ENCODE results near the gene CXorf65.
A peak's percentile ranks its signal among the peaks of the same experiment; 100 is the strongest.

The CXorf65 gene

DNA sequence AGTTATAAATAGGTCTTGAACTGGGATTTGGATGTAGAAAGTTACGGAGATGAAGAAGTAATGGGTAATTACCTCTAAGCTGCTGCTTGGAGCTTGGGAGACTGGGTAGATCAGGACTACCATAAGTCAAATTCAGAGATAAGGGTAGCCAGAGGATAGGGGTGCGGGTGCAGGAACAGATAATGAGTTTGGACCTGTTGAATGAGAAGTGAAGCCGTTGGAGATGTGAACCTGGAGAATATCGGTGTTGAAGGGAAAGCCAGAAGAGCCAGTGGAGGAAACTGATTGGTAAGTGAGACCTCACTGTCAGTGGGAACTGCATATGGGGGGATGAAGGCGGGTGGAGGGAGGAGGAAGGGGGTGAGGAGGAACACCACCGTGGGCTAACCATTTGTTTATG, 11.5 kb downstream of the CXorf65 start:
- TF ChIP-seq CTCF (IDR thresholded peaks at IDR 0.05; ENCODE audit: control insufficient read depth, insufficient read depth, low read depth, low read length, missing control alignments): no peak
- no peak for DNase-seq (ENCODE audit: low read depth)

GRCh38 chrX:71091263-71091662, 15.3 kb downstream of the CXorf65 start:
- no peak for TF ChIP-seq CTCF (IDR thresholded peaks at IDR 0.05; ENCODE audit: control insufficient read depth, insufficient read depth, low read depth, low read length, missing control alignments)
- DNase-seq (ENCODE audit: low read depth): no peak
- no peak overlapping the region for H3K4me3 ChIP-seq (ENCODE audit: control insufficient read depth, low read depth, low read length)

More for the DNA sequence above, 11.5 kb downstream of the CXorf65 start:
- peak overlapping the region; percentile 42 for H3K4me3 ChIP-seq (ENCODE audit: control insufficient read depth, low read depth, low read length)

DNA sequence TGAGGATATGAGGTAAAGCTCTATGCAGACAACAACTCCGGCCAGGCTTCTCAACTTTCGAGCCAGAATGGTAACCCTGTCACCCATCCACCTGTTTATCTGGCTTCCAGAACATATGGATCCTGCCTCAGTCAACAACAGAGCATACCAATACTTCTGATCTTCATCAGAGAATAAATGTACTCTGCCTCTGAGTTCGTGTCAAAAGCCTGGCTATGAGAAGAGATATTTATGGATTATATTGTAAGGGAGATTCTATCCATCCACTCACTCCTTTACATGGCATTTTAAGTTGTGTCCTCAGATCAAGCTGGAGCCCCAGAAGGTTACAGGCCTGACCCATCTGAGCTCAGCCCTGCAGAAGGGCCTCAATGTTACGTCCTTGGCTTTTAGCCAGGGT, 20.6 kb downstream of the CXorf65 start:
- no peak for TF ChIP-seq CTCF (IDR thresholded peaks at IDR 0.05; ENCODE audit: control insufficient read depth, insufficient read depth, low read depth, low read length, missing control alignments)
- H3K4me3 ChIP-seq (ENCODE audit: control insufficient read depth, low read depth, low read length): no peak overlapping the region
- DNase-seq (ENCODE audit: low read depth): no peak

DNA sequence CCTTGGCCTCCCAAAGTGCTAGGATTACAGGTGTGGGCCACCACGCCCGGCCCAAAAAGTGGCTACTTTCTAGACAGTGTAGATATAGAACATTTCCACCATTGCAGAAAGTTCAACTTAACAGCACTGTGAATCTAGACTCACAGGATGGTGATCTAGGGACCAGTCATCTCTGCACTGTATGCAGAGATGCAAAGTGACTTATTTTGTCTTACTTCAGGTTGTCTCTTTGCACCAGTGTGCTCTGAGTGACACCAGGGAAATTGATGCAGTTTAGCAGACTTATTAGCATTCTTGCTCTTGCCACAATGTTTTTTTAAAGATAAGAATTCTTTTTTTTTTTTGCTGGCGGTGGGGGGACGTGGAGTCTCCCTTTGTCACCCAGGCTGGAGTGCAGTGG, 23.7 kb downstream of the CXorf65 start:
- no peak for DNase-seq (ENCODE audit: low read depth)
- no peak for TF ChIP-seq CTCF (IDR thresholded peaks at IDR 0.05; ENCODE audit: control insufficient read depth, insufficient read depth, low read depth, low read length, missing control alignments)
- no peak overlapping the region for H3K4me3 ChIP-seq (ENCODE audit: control insufficient read depth, low read depth, low read length)

GRCh38 chrX:71082124-71082647, 24.4 kb downstream of the CXorf65 start:
- DNase-seq (ENCODE audit: low read depth): no peak
- no peak for TF ChIP-seq CTCF (IDR thresholded peaks at IDR 0.05; ENCODE audit: control insufficient read depth, insufficient read depth, low read depth, low read length, missing control alignments)
- no peak overlapping the region for H3K4me3 ChIP-seq (ENCODE audit: control insufficient read depth, low read depth, low read length)

- DNase-seq (ENCODE audit: low read depth): no peak
- TF ChIP-seq CTCF (IDR thresholded peaks at IDR 0.05; ENCODE audit: control insufficient read depth, insufficient read depth, low read depth, low read length, missing control alignments): no peak
- no peak overlapping the region for H3K4me3 ChIP-seq (ENCODE audit: control insufficient read depth, low read depth, low read length)
These were observed 25.0 kb downstream of the CXorf65 start for GRCh38 chrX:71081330-71082123.

Data from AG09309 (cell line).